GM19023 (cell line): ENCODE data around the gene PSG1.
"Not testable (repeated sequence)": the region's sequence is repeated elsewhere in the genome, so short reads cannot be mapped to it uniquely, and the experiment has no call there.

Experiments
- ATAC-seq: cut with Tn5 transposase; IDR thresholded peaks from one replicate; pipeline ENCODE4 v1.9.1; 2021; ENCODE audit warnings: mild to moderate bottlenecking, moderate library complexity; ENCODE audit not compliant: unreplicated experiment

Gene PSG1

GRCh38 chr19:42882010-42882409 lies 2.5 kb upstream of the PSG1 start:
- ATAC-seq, result not testable (repeated sequence)

- ATAC-seq, result not testable (repeated sequence)
These were observed 1.8 kb upstream of the PSG1 start for GRCh38 chr19:42881279-42881678.

GRCh38 chr19:42880621-42881020 lies 1.1 kb upstream of the PSG1 start:
- not testable (repeated sequence) for ATAC-seq

GRCh38 chr19:42876596-42876995 lies 2.9 kb downstream of the PSG1 start:
- not testable (repeated sequence) for ATAC-seq

- ATAC-seq, result not testable (repeated sequence)
These were observed 3.6 kb downstream of the PSG1 start for GRCh38 chr19:42875881-42876280.

GRCh38 chr19:42874901-42875813 lies 4.4 kb downstream of the PSG1 start:
- not testable (repeated sequence) for ATAC-seq

- ATAC-seq, result not testable (repeated sequence)
These were observed 5.4 kb downstream of the PSG1 start for GRCh38 chr19:42874136-42874535.

- no peak for ATAC-seq
These were observed 6.9 kb downstream of the PSG1 start for GRCh38 chr19:42872608-42873007.

- ATAC-seq, result no peak
These were observed 22.0 kb downstream of the PSG1 start for GRCh38 chr19:42857544-42857867.

- ATAC-seq, result not testable (repeated sequence)
These were observed 22.5 kb downstream of the PSG1 start for GRCh38 chr19:42856866-42857543.

GRCh38 chr19:42854745-42855144 lies 24.8 kb downstream of the PSG1 start:
- not testable (repeated sequence) for ATAC-seq

- not testable (repeated sequence) for ATAC-seq
These were observed 26.3 kb downstream of the PSG1 start for GRCh38 chr19:42853231-42853630.

GRCh38 chr19:42852821-42853220 lies 26.7 kb downstream of the PSG1 start:
- ATAC-seq, result not testable (repeated sequence)

GRCh38 chr19:42851718-42852280 lies 27.7 kb downstream of the PSG1 start:
- not testable (repeated sequence) for ATAC-seq

- ATAC-seq, result no peak
These were observed 28.4 kb downstream of the PSG1 start for GRCh38 chr19:42850981-42851717.

- no peak for ATAC-seq
These were observed 32.9 kb downstream of the PSG1 start for GRCh38 chr19:42846597-42846996.

GRCh38 chr19:42843631-42844030 lies 35.9 kb downstream of the PSG1 start:
- not testable (repeated sequence) for ATAC-seq

- ATAC-seq, result not testable (repeated sequence)
These were observed 46.6 kb downstream of the PSG1 start for GRCh38 chr19:42832746-42833442.

GRCh38 chr19:42832023-42832680 lies 47.4 kb downstream of the PSG1 start:
- not testable (repeated sequence) for ATAC-seq
